ENCODE results near the gene RNF26. TPM values are rescaled to one million over a fixed set of nuclear protein-coding genes. Genes with fewer than 3 reads are reported as not detected.

RNF26 gene
- total and polyA plus RNA-seq, 2 donors (not counting 1 experiment from before 2014, with no cell fraction given) = 7.1 to 22.9 TPM

DNA sequence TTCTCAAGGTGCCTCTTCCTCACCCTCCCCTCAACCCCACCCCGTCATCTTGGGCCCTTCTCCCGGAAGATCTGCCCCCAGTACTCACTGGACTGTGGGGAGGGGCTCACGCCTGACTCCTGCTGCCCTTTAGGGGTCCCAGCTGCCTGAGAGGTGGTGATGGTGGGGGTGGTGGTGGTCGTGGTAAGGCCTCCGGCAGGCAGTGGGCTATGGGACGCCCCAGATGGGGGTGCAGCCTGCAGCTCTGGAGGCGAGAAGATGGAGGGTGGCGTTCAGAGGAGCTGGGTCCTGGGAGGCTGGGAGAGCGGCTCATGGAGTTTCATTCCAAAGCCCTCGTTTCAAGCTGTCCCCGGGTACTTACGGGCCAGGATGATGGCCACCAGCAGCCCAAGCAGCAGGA is 11.4 kb downstream of the RNF26 start:
- no peak for DNase-seq (ENCODE audit: low read depth in 2 of 2)
- peaks cover 27% of the 10 kb centered on the region for H3K27me3 ChIP-seq (ENCODE audit: control insufficient read depth, insufficient read depth, low read length)
- H3K4me3 ChIP-seq (replicated peaks in 1 of 4; ENCODE audit: control extremely low read depth in 1 of 4, insufficient read depth in 1 of 4, low read depth in 3 of 4, low read length in 4 of 4) = no peak overlapping the region
- H3K27ac ChIP-seq (ENCODE audit: insufficient read depth, low read length) = no peak overlapping the region
- H2AFZ ChIP-seq (ENCODE audit: low read length) = no peak overlapping the region
- no peak overlapping the region for H3K9ac ChIP-seq (ENCODE audit: insufficient read depth, low read length)
- H4K20me1 ChIP-seq (ENCODE audit: control insufficient read depth, extremely low read depth, insufficient read depth, low read length) = no peaks in the 10 kb centered on the region
- no peaks in the 10 kb centered on the region for H3K9me3 ChIP-seq (ENCODE audit: control insufficient read depth, insufficient read depth, low read depth, low read length)
- peaks cover 2% of the 10 kb centered on the region for H3K4me1 ChIP-seq (ENCODE audit: control insufficient read depth, extremely low read depth, insufficient read depth, low read length)
- TF ChIP-seq, protein P1, sequence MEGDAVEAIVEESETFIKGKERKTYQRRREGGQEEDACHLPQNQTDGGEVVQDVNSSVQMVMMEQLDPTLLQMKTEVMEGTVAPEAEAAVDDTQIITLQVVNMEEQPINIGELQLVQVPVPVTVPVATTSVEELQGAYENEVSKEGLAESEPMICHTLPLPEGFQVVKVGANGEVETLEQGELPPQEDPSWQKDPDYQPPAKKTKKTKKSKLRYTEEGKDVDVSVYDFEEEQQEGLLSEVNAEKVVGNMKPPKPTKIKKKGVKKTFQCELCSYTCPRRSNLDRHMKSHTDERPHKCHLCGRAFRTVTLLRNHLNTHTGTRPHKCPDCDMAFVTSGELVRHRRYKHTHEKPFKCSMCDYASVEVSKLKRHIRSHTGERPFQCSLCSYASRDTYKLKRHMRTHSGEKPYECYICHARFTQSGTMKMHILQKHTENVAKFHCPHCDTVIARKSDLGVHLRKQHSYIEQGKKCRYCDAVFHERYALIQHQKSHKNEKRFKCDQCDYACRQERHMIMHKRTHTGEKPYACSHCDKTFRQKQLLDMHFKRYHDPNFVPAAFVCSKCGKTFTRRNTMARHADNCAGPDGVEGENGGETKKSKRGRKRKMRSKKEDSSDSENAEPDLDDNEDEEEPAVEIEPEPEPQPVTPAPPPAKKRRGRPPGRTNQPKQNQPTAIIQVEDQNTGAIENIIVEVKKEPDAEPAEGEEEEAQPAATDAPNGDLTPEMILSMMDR (conservative IDR thresholded peaks at IDR 0.05 in 1 of 2, IDR thresholded peaks at IDR 0.05 in 1 of 2; ENCODE audit: low read depth in 1 of 2, low read length in 2 of 2) = no peak
- TF ChIP-seq EZH2 (IDR thresholded peaks at IDR 0.05; ENCODE audit: low read length, missing control alignments) = no peak
- H3K4me2 ChIP-seq (ENCODE audit: extremely low read depth, insufficient read depth, low read length) = no peak overlapping the region
- no peaks in the 10 kb centered on the region for H3K79me2 ChIP-seq (ENCODE audit: control insufficient read depth, insufficient read depth, low read length)
- H3K36me3 ChIP-seq (ENCODE audit: control insufficient read depth, insufficient read depth, low read length) = no peaks in the 10 kb centered on the region

DNA sequence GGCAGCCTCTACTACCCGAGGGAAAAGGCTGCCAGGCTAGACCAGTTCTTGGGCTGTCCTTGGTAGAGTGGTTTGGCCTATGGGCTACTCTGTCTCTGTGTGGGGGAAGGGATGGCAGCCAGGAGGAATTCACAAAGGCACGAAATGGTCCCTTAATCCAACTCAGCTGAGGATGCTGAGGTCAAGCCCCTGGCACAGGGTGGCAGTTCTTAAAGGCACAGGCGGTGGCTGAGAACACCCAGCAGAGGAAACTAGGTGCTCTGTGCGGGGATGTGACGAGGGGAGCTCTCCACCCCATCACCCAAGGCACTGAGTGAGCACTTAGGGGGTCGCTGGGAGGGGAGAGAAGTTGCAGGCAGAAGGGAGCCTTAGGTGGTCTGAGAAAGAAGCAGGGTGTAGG is 12.3 kb downstream of the RNF26 start, which contains the start of gene MFRP:
Gene MFRP (minus strand): TSS at position 101 of the 400 bp plus-strand sequence. CDS start 192 bp downstream, outside the sequence.
- H3K79me2 ChIP-seq (ENCODE audit: control insufficient read depth, insufficient read depth, low read length) = no peaks in the 10 kb centered on the region
- no peaks in the 10 kb centered on the region for H3K36me3 ChIP-seq (ENCODE audit: control insufficient read depth, insufficient read depth, low read length)
- no peak within 1 kb of the TSS for H3K9ac ChIP-seq (ENCODE audit: insufficient read depth, low read length)
- H3K4me1 ChIP-seq (ENCODE audit: control insufficient read depth, extremely low read depth, insufficient read depth, low read length) = no peaks in the 10 kb centered on the region
- no peaks in the 10 kb centered on the region for H3K9me3 ChIP-seq (ENCODE audit: control insufficient read depth, insufficient read depth, low read depth, low read length)
- H2AFZ ChIP-seq (ENCODE audit: low read length) = no peak within 1 kb of the TSS
- no peaks in the 10 kb centered on the region for H4K20me1 ChIP-seq (ENCODE audit: control insufficient read depth, extremely low read depth, insufficient read depth, low read length)
- TF ChIP-seq EZH2 (IDR thresholded peaks at IDR 0.05; ENCODE audit: low read length, missing control alignments) = no peak
- TF ChIP-seq, protein P1 (conservative IDR thresholded peaks at IDR 0.05 in 1 of 2, IDR thresholded peaks at IDR 0.05 in 1 of 2; ENCODE audit: low read depth in 1 of 2, low read length in 2 of 2) = no peak
- H3K4me3 ChIP-seq (replicated peaks in 1 of 4; ENCODE audit: control extremely low read depth in 1 of 4, insufficient read depth in 1 of 4, low read depth in 3 of 4, low read length in 4 of 4) = no peak within 1 kb of the TSS
- no peak for DNase-seq (ENCODE audit: low read depth in 2 of 2)
- H3K27me3 ChIP-seq (ENCODE audit: control insufficient read depth, insufficient read depth, low read length) = peaks cover 25% of the 10 kb centered on the region
- H3K4me2 ChIP-seq (ENCODE audit: extremely low read depth, insufficient read depth, low read length) = no peak within 1 kb of the TSS
- H3K27ac ChIP-seq (ENCODE audit: insufficient read depth, low read length) = no peak within 1 kb of the TSS

DNA sequence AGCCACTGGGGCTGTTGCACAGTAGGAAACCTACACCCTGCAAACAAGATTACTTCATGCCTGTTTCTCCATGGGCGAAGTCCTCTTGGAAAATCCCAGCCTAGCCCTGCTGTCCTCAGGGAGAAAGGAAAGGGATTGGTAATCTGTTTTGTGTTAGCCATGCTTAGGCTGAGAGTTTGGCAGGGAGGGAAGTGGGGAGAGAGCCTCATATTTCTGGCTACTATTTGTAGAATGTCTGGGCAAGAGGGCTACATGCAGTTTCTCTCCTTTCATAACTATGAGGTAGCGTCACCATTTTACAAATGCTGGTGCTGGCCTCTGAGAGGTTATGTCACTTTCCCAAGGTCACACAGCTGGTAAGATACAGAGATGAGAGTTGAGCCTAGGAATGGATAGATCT is 12.9 kb downstream of the RNF26 start:
- no peaks in the 10 kb centered on the region for H3K79me2 ChIP-seq (ENCODE audit: control insufficient read depth, insufficient read depth, low read length)
- no peak overlapping the region for H3K4me2 ChIP-seq (ENCODE audit: extremely low read depth, insufficient read depth, low read length)
- TF ChIP-seq, protein P1 (conservative IDR thresholded peaks at IDR 0.05 in 1 of 2, IDR thresholded peaks at IDR 0.05 in 1 of 2; ENCODE audit: low read depth in 1 of 2, low read length in 2 of 2) = no peak
- no peak for TF ChIP-seq EZH2 (IDR thresholded peaks at IDR 0.05; ENCODE audit: low read length, missing control alignments)
- H3K4me1 ChIP-seq (ENCODE audit: control insufficient read depth, extremely low read depth, insufficient read depth, low read length) = no peaks in the 10 kb centered on the region
- H3K36me3 ChIP-seq (ENCODE audit: control insufficient read depth, insufficient read depth, low read length) = no peaks in the 10 kb centered on the region
- DNase-seq (ENCODE audit: low read depth in 2 of 2) = no peak
- no peaks in the 10 kb centered on the region for H3K9me3 ChIP-seq (ENCODE audit: control insufficient read depth, insufficient read depth, low read depth, low read length)
- no peaks in the 10 kb centered on the region for H4K20me1 ChIP-seq (ENCODE audit: control insufficient read depth, extremely low read depth, insufficient read depth, low read length)
- H3K27ac ChIP-seq (ENCODE audit: insufficient read depth, low read length) = no peak overlapping the region
- H3K27me3 ChIP-seq (ENCODE audit: control insufficient read depth, insufficient read depth, low read length) = peaks cover 25% of the 10 kb centered on the region
- no peak overlapping the region for H2AFZ ChIP-seq (ENCODE audit: low read length)
- no peak overlapping the region for H3K4me3 ChIP-seq (replicated peaks in 1 of 4; ENCODE audit: control extremely low read depth in 1 of 4, insufficient read depth in 1 of 4, low read depth in 3 of 4, low read length in 4 of 4)
- H3K9ac ChIP-seq (ENCODE audit: insufficient read depth, low read length) = no peak overlapping the region

Measured in fibroblast of lung (primary cell).